Cardiac muscle cell (in vitro differentiated cells and primary cell): Measurements from ENCODE around the gene DPAGT1. TPM values are rescaled to one million over a fixed set of nuclear protein-coding genes. Genes with fewer than 3 reads are reported as not detected.
A peak's percentile ranks its signal among the peaks of the same experiment; 100 is the strongest.

Source experiments
- DNase-seq, 2 donors: peaks; one replicate each; pipeline versions ENCODE4 v3.0.0 to v3.0.0-alpha.2; 2010 to 2017; ENCODE audit warnings: low read depth in 1 of 2, low spot score in 1 of 2
- H3K27ac ChIP-seq: fragments of 200-600 bp; sonication (generic); 2 replicates; pipeline ENCODE4 v1.5.1; 2016
- H3K27me3 ChIP-seq: fragments of 200-600 bp; sonication (generic); 2 replicates; pipeline ENCODE4 v1.6.0; 2016; ENCODE audit warnings: control low read depth
- H3K36me3 ChIP-seq: fragments of 200-600 bp; sonication (generic); 2 replicates; pipeline ENCODE4 v1.5.1; 2016; ENCODE audit warnings: control low read depth
- H3K4me1 ChIP-seq: fragments of 200-600 bp; sonication (generic); 2 replicates; pipeline ENCODE4 v1.8.1; 2017; ENCODE audit warnings: low read depth, mild to moderate bottlenecking, mixed run types
- H3K4me3 ChIP-seq: fragments of 200-600 bp; sonication (generic); 2 replicates; pipeline ENCODE4 v1.5.1; 2016; ENCODE audit warnings: mild to moderate bottlenecking
- H3K9me3 ChIP-seq: fragments of 200-600 bp; sonication (generic); 2 replicates; pipeline ENCODE4 v1.5.1; 2017; ENCODE audit warnings: low read depth, mild to moderate bottlenecking, control low read depth
- polyA plus RNA-seq: library from polyadenylated mRNA; unstranded; fragments of >200 nt; fragmentation: Nextera tagmentation; extraction: Ambion mirVana; gene quantifications from 2 replicates; pipeline ENCODE4 v1.2.1, GENCODE V29; 2016
- total RNA-seq: library from RNA; depleted of rRNA; stranded (reverse); fragments of >200 nt; gene quantifications from 2 replicates; pipeline ENCODE4 v1.2.3, GENCODE V29; 2016
- TF ChIP-seq, protein P1 (sequence below): IDR thresholded peaks from 2 replicates; pipeline ENCODE4 v1.5.1; 2012; ENCODE audit warnings: low read depth, mild to moderate bottlenecking, low read length

The DPAGT1 gene
- total and polyA plus RNA-seq, 2 experiments from 2014 or later, result 36.0 to 57.9 TPM

DNA sequence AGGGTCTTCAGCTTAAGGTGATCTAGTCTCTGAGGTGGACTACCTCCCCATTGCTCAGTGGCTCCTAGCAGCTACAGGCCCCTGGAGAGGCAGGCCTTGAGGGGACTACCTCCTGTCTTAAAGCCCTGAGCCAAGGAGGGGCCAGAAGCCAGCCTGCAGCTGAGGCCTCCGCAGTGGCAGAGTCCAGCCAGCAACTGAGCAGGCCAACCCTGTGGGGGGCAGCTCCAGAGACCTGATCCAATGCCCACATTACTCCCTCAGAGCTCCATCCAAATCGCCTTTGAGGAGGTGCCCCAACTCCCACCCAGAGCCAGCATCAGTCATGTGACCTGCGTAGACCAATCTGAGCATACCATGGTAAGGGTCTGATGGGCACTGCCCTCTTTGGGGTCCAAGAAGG lies 8.2 kb upstream of the DPAGT1 start:
- Histone ChIP-seq H3K36me3 (no peaks in the 10 kb centered on the region), H3K27ac (no peak overlapping the region), H3K27me3 (no peaks in the 10 kb centered on the region), H3K9me3 (no peaks in the 10 kb centered on the region), H3K4me1 (peaks cover 5% of the 10 kb centered on the region), H3K4me3 (no peak overlapping the region)
- no peak for DNase-seq
- TF ChIP-seq, protein P1, sequence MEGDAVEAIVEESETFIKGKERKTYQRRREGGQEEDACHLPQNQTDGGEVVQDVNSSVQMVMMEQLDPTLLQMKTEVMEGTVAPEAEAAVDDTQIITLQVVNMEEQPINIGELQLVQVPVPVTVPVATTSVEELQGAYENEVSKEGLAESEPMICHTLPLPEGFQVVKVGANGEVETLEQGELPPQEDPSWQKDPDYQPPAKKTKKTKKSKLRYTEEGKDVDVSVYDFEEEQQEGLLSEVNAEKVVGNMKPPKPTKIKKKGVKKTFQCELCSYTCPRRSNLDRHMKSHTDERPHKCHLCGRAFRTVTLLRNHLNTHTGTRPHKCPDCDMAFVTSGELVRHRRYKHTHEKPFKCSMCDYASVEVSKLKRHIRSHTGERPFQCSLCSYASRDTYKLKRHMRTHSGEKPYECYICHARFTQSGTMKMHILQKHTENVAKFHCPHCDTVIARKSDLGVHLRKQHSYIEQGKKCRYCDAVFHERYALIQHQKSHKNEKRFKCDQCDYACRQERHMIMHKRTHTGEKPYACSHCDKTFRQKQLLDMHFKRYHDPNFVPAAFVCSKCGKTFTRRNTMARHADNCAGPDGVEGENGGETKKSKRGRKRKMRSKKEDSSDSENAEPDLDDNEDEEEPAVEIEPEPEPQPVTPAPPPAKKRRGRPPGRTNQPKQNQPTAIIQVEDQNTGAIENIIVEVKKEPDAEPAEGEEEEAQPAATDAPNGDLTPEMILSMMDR, result no peak

DNA sequence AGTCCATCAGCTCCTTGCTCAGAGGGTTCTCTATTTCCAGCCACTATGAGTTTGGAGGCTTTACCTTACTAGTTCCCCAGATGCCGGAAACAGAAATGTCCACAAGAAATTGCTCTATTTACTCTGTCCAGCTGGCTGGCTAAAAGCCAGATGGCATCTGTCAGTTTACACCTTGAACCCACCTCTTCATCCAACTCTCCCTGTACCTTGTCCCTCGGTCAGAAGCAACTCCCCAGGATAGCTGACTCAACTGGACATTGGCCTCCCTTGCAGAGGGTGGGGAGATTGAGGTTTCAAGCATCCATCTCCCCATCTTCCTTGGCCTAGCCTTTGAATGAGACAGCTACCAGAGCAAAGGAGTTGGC lies 7.2 kb upstream of the DPAGT1 start:
- no peak overlapping the region for H3K27ac ChIP-seq
- H3K36me3 ChIP-seq, result no peaks in the 10 kb centered on the region
- no peaks in the 10 kb centered on the region for H3K9me3 ChIP-seq
- DNase-seq, result no peak
- H3K4me1 ChIP-seq, result peaks cover 5% of the 10 kb centered on the region
- no peak overlapping the region for H3K4me3 ChIP-seq
- TF ChIP-seq, protein P1, result no peak
- H3K27me3 ChIP-seq, result no peaks in the 10 kb centered on the region

GRCh38 chr11:119108146-119108856 lies 6.6 kb upstream of the DPAGT1 start:
- DNase-seq, result peak in 1 of 2 donors; percentile 56
- peaks cover 5% of the 10 kb centered on the region for H3K4me1 ChIP-seq
- no peaks in the 10 kb centered on the region for H3K27me3 ChIP-seq
- TF ChIP-seq, protein P1, result no peak
- no peaks in the 10 kb centered on the region for H3K9me3 ChIP-seq
- H3K4me3 ChIP-seq, result peak overlapping the region; percentile 90
- no peaks in the 10 kb centered on the region for H3K36me3 ChIP-seq
- no peak overlapping the region for H3K27ac ChIP-seq

DNA sequence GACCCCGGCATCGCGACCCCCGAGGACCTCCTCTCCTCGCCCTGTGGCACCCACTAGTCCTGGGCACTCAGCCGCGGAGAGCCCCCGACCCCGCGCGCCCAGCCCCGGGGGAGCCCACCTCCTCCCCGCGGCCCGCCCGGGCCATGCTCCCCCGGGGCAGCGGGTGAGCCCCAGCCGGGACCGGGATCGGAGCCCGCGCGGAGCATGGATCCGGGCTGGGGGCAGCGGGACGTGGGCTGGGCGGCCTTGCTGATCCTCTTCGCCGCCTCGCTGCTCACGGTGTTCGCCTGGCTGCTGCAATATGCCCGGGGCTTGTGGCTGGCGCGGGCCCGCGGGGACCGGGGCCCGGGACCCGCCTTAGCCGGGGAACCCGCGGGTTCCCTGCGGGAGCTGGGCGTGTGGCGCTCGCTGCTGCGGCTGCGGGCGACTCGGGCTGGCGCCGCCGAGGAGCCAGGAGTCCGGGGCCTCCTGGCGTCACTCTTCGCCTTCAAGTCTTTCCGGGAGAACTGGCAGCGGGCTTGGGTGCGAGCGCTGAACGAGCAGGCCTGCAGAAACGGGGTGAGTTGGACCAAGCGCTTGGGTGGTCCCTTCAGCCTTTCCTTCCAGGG lies 6.0 kb upstream of the DPAGT1 start:
- H3K9me3 ChIP-seq, result no peaks in the 10 kb centered on the region
- DNase-seq, result peak in 1 of 2 donors; percentile 42
- TF ChIP-seq, protein P1, result no peak
- H3K4me3 ChIP-seq, result peak overlapping the region; percentile 90
- no peaks in the 10 kb centered on the region for H3K27me3 ChIP-seq
- H3K4me1 ChIP-seq, result peaks cover 5% of the 10 kb centered on the region
- H3K36me3 ChIP-seq, result no peaks in the 10 kb centered on the region
- no peak overlapping the region for H3K27ac ChIP-seq

GRCh38 chr11:119106564-119107537 lies 5.2 kb upstream of the DPAGT1 start, which contains the start of gene C2CD2L:
Gene C2CD2L (plus strand): TSS chr11:119107344. CDS start chr11:119107742, 398 bp downstream.
- H3K27ac ChIP-seq, result peak within 1 kb of the TSS; percentile 38
- no peaks in the 10 kb centered on the region for H3K36me3 ChIP-seq
- H3K4me1 ChIP-seq, result peaks cover 5% of the 10 kb centered on the region
- no peaks in the 10 kb centered on the region for H3K27me3 ChIP-seq
- H3K4me3 ChIP-seq, result peak within 1 kb of the TSS; percentile 90
- peak; percentile 91 to 95 for DNase-seq
- TF ChIP-seq, protein P1, result no peak
- no peaks in the 10 kb centered on the region for H3K9me3 ChIP-seq
